ENCODE measurements around the gene KRTAP10-9.
"Not testable (repeated sequence)": the region's sequence is repeated elsewhere in the genome, so short reads cannot be mapped to it uniquely, and the experiment has no call there.

Gene KRTAP10-9

GRCh38 chr21:44614961-44615391 lies 11.9 kb upstream of the KRTAP10-9 start:
- DNase-seq (ENCODE audit: low spot score), result no peak

DNA sequence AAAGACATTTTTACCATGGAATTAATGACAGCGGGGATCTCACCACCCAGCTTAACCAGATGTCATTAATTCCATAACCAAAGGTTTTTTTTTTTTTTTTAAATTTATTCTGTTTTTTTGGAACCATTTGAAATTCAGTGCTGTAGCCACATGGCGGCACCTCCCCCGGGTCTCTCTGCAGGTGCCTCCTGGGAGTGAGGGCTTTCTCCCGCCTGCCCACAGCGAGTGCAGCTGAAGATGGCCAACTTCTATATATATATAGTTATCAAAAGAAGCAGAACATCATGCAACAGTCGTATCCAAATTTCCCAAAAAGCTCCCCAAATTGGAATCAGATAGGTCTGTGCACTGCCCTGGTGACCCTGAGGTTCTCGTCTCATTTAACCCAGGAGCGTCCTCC lies 11.4 kb upstream of the KRTAP10-9 start:
- no peak for DNase-seq (ENCODE audit: low spot score)

DNA sequence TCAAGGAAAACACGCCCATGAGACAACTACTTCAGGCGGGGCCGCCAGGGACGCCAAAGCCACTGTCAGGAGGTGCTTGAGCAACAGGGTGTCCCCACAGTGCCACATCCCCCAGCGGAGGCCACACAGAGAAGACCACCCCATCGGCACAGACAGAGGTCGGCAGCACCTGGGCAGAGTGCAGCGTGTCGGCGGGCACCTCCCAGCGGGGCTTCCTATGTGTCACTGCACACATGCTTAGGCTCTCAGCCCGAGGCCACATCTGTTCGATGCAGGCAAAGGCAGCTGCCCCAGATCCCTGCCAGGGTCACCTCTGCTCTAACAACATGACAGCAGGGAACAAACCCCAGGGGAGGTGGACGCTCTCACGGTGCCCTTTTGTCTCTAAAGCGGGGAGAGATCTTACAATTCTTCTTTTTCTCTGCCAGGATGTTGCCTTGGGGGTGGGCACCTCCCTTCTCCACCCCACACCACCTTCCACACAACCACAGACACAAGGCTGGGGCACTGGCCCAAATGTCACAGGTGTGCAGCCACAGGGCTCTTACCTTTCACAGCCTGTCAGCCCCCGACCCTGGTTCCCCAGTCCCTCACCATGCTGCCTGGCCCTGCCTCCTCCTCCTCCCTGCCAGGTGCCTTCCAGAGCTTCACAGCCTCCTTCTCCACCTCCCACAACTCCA lies 10.8 kb upstream of the KRTAP10-9 start:
- DNase-seq (ENCODE audit: low spot score), result no peak

- DNase-seq (ENCODE audit: low spot score), result no peak
These were observed 10.3 kb upstream of the KRTAP10-9 start for GRCh38 chr21:44616591-44616926.

DNA sequence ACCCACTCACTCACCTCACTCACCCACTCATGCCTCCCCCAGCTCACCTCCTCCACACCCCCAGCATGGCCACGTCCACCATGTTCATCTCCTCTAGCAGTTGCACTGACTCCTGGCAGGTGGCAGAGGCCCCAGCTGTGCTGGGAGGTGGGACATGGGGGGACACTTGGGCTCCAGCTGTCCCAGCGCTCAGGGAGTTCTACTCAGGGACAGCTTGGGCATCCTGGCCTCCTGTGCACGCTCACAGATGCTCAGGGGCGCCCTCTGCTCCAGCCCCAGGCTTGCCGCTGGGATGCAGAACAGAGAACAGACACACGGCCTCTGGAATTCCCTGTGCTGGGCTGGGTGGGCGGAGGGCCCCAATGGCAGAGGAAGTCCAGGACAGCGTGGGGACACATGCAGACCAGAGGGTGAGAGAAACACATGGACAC lies 9.8 kb upstream of the KRTAP10-9 start:
- no peak for DNase-seq (ENCODE audit: low spot score)

GRCh38 chr21:44618504-44618903 lies 8.4 kb upstream of the KRTAP10-9 start:
- peak; percentile 1 for DNase-seq (ENCODE audit: low spot score)

DNA sequence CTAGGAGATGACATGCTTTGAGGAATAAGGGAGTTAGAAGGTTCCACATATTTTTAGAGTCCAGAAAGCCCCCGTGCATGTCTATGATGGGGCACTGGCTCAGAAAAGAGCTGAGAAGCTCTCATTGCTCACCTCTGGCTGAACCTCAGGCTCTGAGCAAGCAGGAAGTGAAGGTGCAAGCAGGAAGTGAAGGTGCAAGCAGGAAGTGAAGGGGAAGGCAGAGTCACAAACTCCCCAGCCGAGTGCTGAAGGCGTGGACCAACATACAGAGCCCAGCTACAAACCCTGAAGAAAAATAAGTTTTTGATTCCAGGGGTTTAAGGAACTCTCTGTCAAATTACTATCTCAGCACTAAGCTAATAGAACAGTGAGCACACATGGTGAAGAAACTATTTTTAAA lies 8.0 kb upstream of the KRTAP10-9 start:
- DNase-seq (ENCODE audit: low spot score), result no peak

- DNase-seq (ENCODE audit: low spot score), result no peak
These were observed 7.0 kb upstream of the KRTAP10-9 start for GRCh38 chr21:44619886-44620285.

DNA sequence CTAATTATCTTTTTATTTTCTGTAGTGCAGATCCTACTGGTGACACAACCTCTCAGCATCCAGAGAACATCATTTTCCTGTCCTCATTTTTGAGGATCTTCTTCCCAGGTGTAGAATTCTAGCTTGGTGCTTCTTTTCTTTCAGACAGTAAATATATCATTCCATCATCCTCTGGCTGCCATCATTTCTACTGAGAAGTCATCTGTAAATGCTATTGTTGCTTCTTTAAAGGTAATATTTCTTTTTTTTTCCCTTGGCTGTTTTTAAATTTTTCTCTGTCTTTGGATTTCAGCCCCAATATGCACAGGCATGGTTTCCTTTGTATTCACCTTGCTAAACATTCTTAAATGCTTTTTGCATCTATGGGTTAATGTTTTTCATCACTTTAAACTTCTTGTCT lies 3.3 kb upstream of the KRTAP10-9 start:
- no peak for DNase-seq (ENCODE audit: low spot score)

GRCh38 chr21:44625756-44626155 lies 1.1 kb upstream of the KRTAP10-9 start:
- DNase-seq (ENCODE audit: low spot score), result no peak

GRCh38 chr21:44626262-44626661 lies 631 bp upstream of the KRTAP10-9 start:
- DNase-seq (ENCODE audit: low spot score), result no peak

- DNase-seq (ENCODE audit: low spot score), result not testable (repeated sequence)
These were observed 409 bp downstream of the KRTAP10-9 start for GRCh38 chr21:44627181-44627822.

- DNase-seq (ENCODE audit: low spot score), result not testable (repeated sequence)
These were observed 939 bp downstream of the KRTAP10-9 start for GRCh38 chr21:44627831-44628233.

DNA sequence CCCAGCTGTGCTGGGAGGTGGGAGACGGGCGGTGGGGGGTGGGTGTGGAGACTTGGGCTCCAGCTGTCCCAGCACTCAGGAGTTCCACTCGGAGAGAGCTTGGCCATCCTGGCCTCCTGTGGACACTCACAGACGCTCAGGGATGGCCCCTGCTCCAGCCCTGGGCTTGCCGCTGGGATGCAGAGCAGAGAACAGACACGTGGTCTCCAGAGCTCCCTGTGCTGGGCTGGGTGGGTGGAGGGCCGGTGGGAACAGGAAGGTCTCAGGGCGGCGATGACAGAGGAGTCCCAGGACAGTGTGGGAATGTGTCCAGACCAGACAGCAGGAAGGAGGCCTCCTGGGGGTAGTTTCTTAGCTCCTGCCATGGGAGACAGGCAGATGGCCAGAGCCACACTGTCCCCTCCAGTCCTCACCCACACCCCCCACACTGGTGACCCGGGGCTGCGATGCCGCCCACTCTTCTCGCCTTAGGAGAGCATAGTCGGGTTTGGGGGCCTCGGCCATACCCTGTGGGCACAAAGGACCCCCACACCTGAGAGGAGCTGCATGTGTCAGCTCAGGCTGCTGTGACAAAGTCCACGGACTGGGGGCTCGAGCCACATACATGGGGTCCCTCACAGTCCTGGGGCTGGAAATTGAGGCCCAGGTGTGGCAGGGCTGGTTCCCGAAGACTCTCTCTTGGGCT lies 2.0 kb downstream of the KRTAP10-9 start:
- no peak for DNase-seq (ENCODE audit: low spot score)

GRCh38 chr21:44630440-44630839 lies 3.5 kb downstream of the KRTAP10-9 start:
- no peak for DNase-seq (ENCODE audit: low spot score)

DNA sequence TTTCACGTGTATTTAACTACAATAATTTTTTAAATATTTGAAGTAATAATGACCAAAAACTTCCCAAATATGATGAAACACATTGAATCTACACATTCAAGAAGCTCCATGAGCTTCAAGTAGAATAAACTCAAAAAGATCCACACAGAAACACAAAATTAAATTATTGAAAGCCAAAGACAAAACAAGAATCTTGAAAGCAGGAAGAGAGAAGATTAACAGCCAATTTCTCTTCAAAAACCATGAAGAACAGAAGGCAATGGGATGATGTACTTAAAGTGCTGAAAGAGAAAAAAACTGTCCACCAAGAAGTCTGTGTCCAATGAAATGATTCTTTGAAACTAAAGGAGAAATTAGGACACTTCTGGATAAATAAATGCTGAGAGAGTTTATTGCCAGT lies 5.2 kb downstream of the KRTAP10-9 start:
- DNase-seq (ENCODE audit: low spot score), result no peak

DNA sequence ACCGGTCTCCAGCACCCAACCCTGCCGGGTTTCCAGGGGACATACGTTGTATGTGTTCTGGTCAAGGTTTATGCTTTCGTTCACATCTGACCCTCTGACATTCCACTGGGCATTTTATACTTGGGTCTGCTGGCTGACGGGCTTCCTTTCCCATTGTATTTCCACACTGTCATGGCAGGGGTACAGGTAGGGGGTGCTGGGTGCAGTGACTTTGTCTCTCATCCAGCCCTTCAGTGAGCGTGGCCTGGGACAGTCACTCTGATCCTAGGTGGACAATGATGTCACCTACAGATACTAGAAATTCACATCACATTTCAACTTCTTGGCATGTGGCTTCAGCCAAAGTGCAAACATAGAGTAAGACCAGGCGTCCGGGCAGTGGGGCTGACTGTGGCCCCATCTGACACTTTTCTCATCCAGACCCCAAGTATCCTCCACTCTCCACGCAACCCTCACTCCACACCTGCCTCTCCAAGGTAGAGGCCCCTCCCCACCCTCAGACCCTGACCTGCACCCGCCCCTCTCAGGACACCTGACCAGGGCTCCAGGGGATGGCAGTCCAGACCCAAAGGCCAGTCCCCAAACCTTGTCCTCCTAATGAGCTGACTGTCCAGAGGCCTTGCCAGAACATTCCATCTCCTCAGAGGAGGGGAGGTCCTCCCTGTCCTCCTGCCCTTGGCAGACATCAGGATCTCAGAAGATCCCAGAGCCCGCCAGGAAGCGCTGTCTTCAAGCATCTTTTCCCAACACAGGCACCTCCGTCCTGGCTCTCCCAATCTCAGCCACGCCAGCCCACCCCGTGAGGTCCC lies 9.5 kb downstream of the KRTAP10-9 start:
- DNase-seq (ENCODE audit: low spot score), result no peak

DNA sequence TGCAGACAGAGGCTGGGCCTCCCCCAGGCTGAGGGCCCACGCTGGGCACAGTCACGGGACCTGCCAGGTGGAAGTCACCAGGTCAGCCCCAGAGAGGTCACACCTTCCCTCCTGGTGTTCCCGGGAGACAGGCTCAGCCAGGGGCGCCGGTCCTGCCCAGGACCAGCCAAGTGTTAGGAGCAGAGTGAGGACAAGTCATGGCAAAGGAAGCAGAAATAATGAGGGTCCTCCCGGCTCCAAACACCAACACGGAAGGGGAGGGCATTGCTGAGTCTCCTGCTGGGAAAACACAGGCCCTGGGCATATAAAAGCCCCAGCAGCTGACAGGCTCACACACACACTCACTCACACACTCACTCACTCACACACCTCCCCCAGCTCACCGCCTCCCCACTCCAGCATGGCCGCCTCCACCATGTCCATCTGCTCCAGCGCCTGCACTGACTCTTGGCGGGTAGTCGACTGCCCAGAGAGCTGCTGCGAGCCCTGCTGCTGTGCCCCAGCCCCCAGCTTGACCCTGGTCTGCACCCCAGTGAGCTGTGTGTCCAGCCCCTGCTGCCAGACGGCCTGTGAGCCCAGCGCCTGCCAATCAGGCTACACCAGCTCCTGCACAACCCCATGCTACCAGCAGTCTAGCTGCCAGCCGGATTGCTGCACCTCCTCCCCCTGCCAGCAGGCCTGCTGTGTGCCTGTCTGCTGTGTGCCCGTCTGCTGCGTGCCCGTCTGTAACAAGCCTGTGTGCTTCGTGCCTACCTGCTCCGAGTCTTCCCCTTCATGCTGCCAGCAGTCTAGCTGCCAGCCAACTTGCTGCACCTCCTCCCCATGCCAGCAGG lies 10.3 kb downstream of the KRTAP10-9 start, which contains the start of gene KRTAP10-10:
TSS of gene KRTAP10-10 (plus strand) at position 339 of the 833 bp plus-strand sequence. CDS start at position 401, 62 bp downstream.
- DNase-seq (ENCODE audit: low spot score), result no peak

DNA sequence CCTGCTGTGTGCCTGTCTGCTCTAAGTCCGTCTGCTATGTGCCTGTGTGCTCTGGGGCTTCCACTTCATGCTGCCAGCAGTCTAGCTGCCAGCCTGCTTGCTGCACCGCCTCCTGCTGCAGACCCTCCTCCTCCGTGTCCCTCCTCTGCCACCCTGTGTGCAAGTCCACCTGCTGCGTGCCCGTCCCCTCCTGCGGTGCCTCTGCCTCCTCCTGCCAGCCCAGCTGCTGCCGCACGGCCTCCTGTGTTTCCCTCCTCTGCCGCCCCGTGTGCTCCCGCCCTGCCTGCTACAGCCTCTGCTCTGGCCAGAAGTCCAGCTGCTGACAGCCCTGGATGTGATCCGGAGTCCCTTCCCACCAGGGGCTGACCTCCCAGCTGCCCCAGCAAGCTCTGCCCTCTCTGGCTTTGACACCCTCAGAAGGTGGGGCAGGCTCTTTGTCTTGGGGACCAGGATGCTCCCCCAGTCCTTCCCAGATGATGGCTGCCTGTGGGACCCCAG lies 11.0 kb downstream of the KRTAP10-9 start:
- not testable (repeated sequence) for DNase-seq (ENCODE audit: low spot score)

DNA sequence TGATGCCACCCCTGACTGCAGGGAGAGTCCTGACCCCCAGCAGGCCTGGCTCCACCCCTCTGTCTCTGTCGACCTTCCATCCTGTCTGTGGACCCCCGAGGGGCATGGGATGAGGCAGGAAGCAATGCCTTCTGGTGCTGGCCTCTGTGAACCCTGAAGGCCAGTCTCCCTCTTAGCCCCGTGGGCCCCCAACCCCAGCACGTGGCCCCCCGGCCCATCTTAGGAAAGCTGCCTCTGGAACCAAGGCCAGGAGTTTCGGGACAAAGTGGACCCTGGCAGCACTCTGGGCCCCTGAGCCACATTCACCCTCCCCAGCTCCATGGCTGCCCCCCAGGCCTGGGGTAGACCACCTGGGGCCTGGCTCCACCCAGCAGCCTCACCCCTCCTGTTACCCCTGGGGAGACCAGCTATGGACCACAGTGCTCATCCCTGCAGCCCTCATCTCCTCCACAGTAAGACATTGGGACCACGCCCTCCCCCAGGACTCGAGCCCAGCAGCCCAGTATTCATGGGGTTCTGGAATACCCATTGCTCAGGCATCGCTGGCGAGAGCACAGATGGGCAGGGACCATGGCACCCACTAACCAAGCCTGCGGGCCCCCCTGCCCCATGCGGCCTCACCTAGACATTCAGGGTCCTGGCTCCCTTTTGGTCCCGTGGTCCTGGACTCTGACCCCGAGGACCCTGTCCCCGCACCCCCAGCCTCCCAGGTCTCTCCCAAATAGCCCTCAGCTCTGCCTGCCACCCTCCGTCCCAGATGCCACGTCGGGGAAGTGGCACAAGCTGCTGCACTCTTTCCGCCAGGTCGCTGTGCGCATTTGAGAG lies 11.8 kb downstream of the KRTAP10-9 start:
- DNase-seq (ENCODE audit: low spot score), result not testable (repeated sequence)

Measured in pons (tissue), 1 donor.